Measurements from ENCODE around the gene TTLL5. TPM values are rescaled to one million over a fixed set of nuclear protein-coding genes. Genes with fewer than 3 reads are reported as not detected.

The TTLL5 gene
- total RNA-seq, 1 donor from 2014 or later: 51.9 TPM

GRCh38 chr14:75888945-75889344 lies 227.9 kb downstream of the TTLL5 start:
- no peak for DNase-seq (ENCODE audit: low spot score, unreplicated experiment)
- no peak overlapping the region for H3K4me3 Mint-ChIP-seq (ENCODE audit: low read depth)
- no peak overlapping the region for H3K27ac Mint-ChIP-seq
- no peaks in the 10 kb centered on the region for H3K27me3 Mint-ChIP-seq
- H3K4me1 Mint-ChIP-seq (ENCODE audit: low read depth): no peaks in the 10 kb centered on the region
- TF ChIP-seq CTCF (IDR thresholded peaks at IDR 0.05; ENCODE audit: unreplicated experiment): no peak
- peaks cover 10% of the 10 kb centered on the region for H3K36me3 Mint-ChIP-seq (ENCODE audit: insufficient read depth)
- no peaks in the 10 kb centered on the region for H3K9me3 Mint-ChIP-seq (ENCODE audit: low read depth)

DNA sequence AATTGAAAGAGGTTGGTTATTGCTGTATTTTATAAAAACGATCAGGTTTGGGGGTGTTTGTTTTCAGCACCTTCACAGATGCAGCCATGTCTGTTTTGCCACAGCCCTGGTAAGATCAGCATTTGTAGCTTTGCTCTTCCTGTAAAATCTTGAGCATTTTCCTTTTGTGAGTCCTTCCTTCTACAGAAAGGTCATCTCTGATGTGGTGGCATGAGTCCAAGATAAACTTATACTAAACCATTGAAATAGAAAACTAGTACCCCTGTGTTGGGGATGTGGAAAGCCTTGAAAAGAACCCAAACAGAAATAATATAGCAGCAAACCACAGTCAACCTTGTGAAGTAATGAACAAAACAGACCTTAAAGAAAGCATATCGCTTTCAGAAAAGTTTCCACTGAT lies 235.3 kb downstream of the TTLL5 start:
- no peak for TF ChIP-seq CTCF (IDR thresholded peaks at IDR 0.05; ENCODE audit: unreplicated experiment)
- Mint-ChIP-seq H3K4me3 (ENCODE audit: low read depth) (no peak overlapping the region), H3K4me1 (ENCODE audit: low read depth) (peaks cover 11% of the 10 kb centered on the region), H3K27ac (no peak overlapping the region), H3K36me3 (ENCODE audit: insufficient read depth) (peaks cover 4% of the 10 kb centered on the region), H3K9me3 (ENCODE audit: low read depth) (no peaks in the 10 kb centered on the region), H3K27me3 (no peaks in the 10 kb centered on the region)
- DNase-seq (ENCODE audit: low spot score, unreplicated experiment): no peak

DNA sequence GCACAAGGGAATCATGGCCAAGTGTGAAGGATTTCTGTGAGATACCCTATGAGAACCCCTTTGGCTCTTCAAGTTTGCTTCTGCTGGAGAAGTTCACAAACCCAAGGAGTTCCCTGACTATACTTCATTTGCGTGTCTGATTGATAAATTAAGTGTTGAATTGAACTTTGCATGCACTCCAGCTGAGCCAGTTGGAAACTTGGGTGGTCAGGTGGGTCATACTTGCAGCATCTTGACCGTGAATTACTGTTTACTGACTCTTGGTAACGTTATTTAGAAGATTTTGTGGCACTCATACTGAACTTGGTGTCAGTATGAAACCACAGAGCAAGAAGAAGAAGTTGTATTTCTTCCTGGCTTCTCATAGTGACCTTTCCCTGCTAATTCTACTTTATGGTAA lies 243.3 kb downstream of the TTLL5 start:
- DNase-seq (ENCODE audit: low spot score, unreplicated experiment): no peak
- H3K27ac Mint-ChIP-seq: peak overlapping the region; percentile 29
- peaks cover 11% of the 10 kb centered on the region for H3K4me1 Mint-ChIP-seq (ENCODE audit: low read depth)
- H3K9me3 Mint-ChIP-seq (ENCODE audit: low read depth): no peaks in the 10 kb centered on the region
- H3K36me3 Mint-ChIP-seq (ENCODE audit: insufficient read depth): peaks cover 3% of the 10 kb centered on the region
- TF ChIP-seq CTCF (IDR thresholded peaks at IDR 0.05; ENCODE audit: unreplicated experiment): no peak
- no peaks in the 10 kb centered on the region for H3K27me3 Mint-ChIP-seq
- no peak overlapping the region for H3K4me3 Mint-ChIP-seq (ENCODE audit: low read depth)

- no peaks in the 10 kb centered on the region for H3K27me3 Mint-ChIP-seq
- TF ChIP-seq CTCF (IDR thresholded peaks at IDR 0.05; ENCODE audit: unreplicated experiment): no peak
- no peaks in the 10 kb centered on the region for H3K9me3 Mint-ChIP-seq (ENCODE audit: low read depth)
- peaks cover 6% of the 10 kb centered on the region for H3K36me3 Mint-ChIP-seq (ENCODE audit: insufficient read depth)
- no peak for DNase-seq (ENCODE audit: low spot score, unreplicated experiment)
- no peak overlapping the region for H3K4me3 Mint-ChIP-seq (ENCODE audit: low read depth)
- peaks cover 5% of the 10 kb centered on the region for H3K4me1 Mint-ChIP-seq (ENCODE audit: low read depth)
- H3K27ac Mint-ChIP-seq: no peak overlapping the region
Observed at GRCh38 chr14:75905147-75905904, 244.3 kb downstream of the TTLL5 start.

DNA sequence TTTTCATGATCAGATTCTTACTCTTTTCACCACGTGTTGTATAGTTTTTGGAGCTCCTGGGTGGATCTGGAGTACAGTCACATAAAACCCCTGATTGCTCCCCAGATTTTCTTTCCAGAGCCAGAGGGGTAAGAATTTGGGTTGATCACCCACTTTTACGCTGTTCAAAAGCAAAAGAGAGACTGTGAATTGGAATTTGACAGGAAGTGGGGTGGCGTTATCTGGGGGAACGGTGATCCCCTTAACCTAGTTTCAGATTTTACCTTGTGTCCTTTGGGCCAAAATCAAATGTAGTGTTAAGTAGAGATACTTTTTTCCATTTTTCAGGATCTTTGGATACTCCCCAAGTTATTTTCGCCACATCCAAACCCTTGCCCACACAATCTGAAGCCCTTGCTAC lies 245.2 kb downstream of the TTLL5 start:
- H3K4me3 Mint-ChIP-seq (ENCODE audit: low read depth): no peak overlapping the region
- peaks cover 6% of the 10 kb centered on the region for H3K36me3 Mint-ChIP-seq (ENCODE audit: insufficient read depth)
- H3K27ac Mint-ChIP-seq: no peak overlapping the region
- H3K9me3 Mint-ChIP-seq (ENCODE audit: low read depth): no peaks in the 10 kb centered on the region
- no peak for TF ChIP-seq CTCF (IDR thresholded peaks at IDR 0.05; ENCODE audit: unreplicated experiment)
- no peaks in the 10 kb centered on the region for H3K27me3 Mint-ChIP-seq
- no peak for DNase-seq (ENCODE audit: low spot score, unreplicated experiment)
- no peaks in the 10 kb centered on the region for H3K4me1 Mint-ChIP-seq (ENCODE audit: low read depth)
